ENCODE data around the gene CHL1. TPM values are rescaled to one million over a fixed set of nuclear protein-coding genes. Genes with fewer than 3 reads are reported as not detected.

CHL1 gene
- total RNA-seq, 1 donor from 2014 or later: 7.4 TPM

- ChIA-PET CTCF (no interaction called here), POLR2A (no interaction called here)
- no peak for ATAC-seq (ENCODE audit: low read depth)
- Mint-ChIP-seq H3K36me3 (ENCODE audit: low read depth) (peaks cover 6% of the 10 kb centered on the region), H3K27ac (no peak overlapping the region), H3K9me3 (peaks cover 12% of the 10 kb centered on the region), H3K4me3 (no peak overlapping the region), H3K27me3 (no peaks in the 10 kb centered on the region), H3K4me1 (peaks cover 2% of the 10 kb centered on the region)
- intact Hi-C loops (cut with micrococcal nuclease): no loop called here
- TF ChIP-seq CTCF (IDR thresholded peaks at IDR 0.05): no peak
- no peak for DNase-seq
Measured at GRCh38 chr3:373193-373779, 176.7 kb downstream of the CHL1 start.

- POLR2A ChIA-PET: no interaction called here
- H3K4me3 Mint-ChIP-seq: no peak overlapping the region
- H3K36me3 Mint-ChIP-seq (ENCODE audit: low read depth): peaks cover 4% of the 10 kb centered on the region
- peaks cover 2% of the 10 kb centered on the region for H3K4me1 Mint-ChIP-seq
- peaks cover 6% of the 10 kb centered on the region for H3K9me3 Mint-ChIP-seq
- CTCF ChIA-PET: interaction anchor here (1.0 kb wide), 1 partner anchor 20 kb away, joined by 4 read pairs; no protein-coding TSS in a partner anchor
- intact Hi-C loops (cut with micrococcal nuclease): no loop called here
- H3K27me3 Mint-ChIP-seq: no peaks in the 10 kb centered on the region
- TF ChIP-seq CTCF (IDR thresholded peaks at IDR 0.05): no peak
- ATAC-seq (ENCODE audit: low read depth) (no peak), DNase-seq (no peak)
- no peak overlapping the region for H3K27ac Mint-ChIP-seq
Measured at GRCh38 chr3:374459-374858, 177.9 kb downstream of the CHL1 start.

- CTCF ChIA-PET: interaction anchor here (1.1 to 3.9 kb wide), 4 partner anchors 24 to 338 kb away, joined by 3 to 21 read pairs (median 10); no protein-coding TSS in a partner anchor
- Mint-ChIP-seq H3K27ac (no peak overlapping the region), H3K9me3 (no peaks in the 10 kb centered on the region), H3K36me3 (ENCODE audit: low read depth) (no peaks in the 10 kb centered on the region), H3K4me3 (no peak overlapping the region), H3K4me1 (peaks cover 2% of the 10 kb centered on the region), H3K27me3 (peaks cover 3% of the 10 kb centered on the region)
- TF ChIP-seq CTCF (IDR thresholded peaks at IDR 0.05): no peak
- POLR2A ChIA-PET: no interaction called here
- DNase-seq (no peak), ATAC-seq (ENCODE audit: low read depth) (peak; percentile 52)
- intact Hi-C loops (cut with micrococcal nuclease): loop anchor here (1.0 kb wide), 2 partner anchors 23 to 334 kb away; no protein-coding TSS in a partner anchor
Measured at GRCh38 chr3:377158-377561, 180.6 kb downstream of the CHL1 start.

- Mint-ChIP-seq H3K4me3 (no peak overlapping the region), H3K27me3 (peaks cover 3% of the 10 kb centered on the region), H3K27ac (no peak overlapping the region), H3K4me1 (peaks cover 2% of the 10 kb centered on the region), H3K36me3 (ENCODE audit: low read depth) (no peaks in the 10 kb centered on the region), H3K9me3 (no peaks in the 10 kb centered on the region)
- no peak for TF ChIP-seq CTCF (IDR thresholded peaks at IDR 0.05)
- intact Hi-C loops (cut with micrococcal nuclease): no loop called here
- CTCF ChIA-PET: interaction anchor here (1.7 to 3.9 kb wide), 2 partner anchors 26 to 338 kb away, joined by 4 to 18 read pairs; no protein-coding TSS in a partner anchor
- DNase-seq: no peak
- no peak for ATAC-seq (ENCODE audit: low read depth)
- POLR2A ChIA-PET: no interaction called here
Measured at GRCh38 chr3:380801-381200, 184.2 kb downstream of the CHL1 start.

GRCh38 chr3:385151-385550, 188.6 kb downstream of the CHL1 start:
- Mint-ChIP-seq H3K4me3 (no peak overlapping the region), H3K4me1 (no peaks in the 10 kb centered on the region), H3K36me3 (ENCODE audit: low read depth) (peaks cover 3% of the 10 kb centered on the region), H3K27ac (no peak overlapping the region), H3K27me3 (peaks cover 3% of the 10 kb centered on the region), H3K9me3 (no peaks in the 10 kb centered on the region)
- no peak for TF ChIP-seq CTCF (IDR thresholded peaks at IDR 0.05)
- no peak for DNase-seq
- intact Hi-C loops (cut with micrococcal nuclease): no loop called here
- ChIA-PET CTCF (no interaction called here), POLR2A (no interaction called here)
- no peak for ATAC-seq (ENCODE audit: low read depth)

Data from activated B cell treated with CpG ODN at 0.5 μM for 24 hours (primary cell).